Esophagus muscularis mucosa (tissue), 4 donors: ENCODE data around the gene CBFA2T2. TPM values are rescaled to one million over a fixed set of nuclear protein-coding genes. Genes with fewer than 3 reads are reported as not detected.

Experiments used
- DNase-seq: peaks from one replicate; pipeline ENCODE4 v3.0.0-alpha.2; 2017; ENCODE audit errors: extremely low spot score
- H3K27ac ChIP-seq, 4 donors: fragments of 200-600 bp; sonication (generic); replicated peaks in 1 of 4; 1 replicate in 3 of 4; 2 replicates in 1 of 4; pipeline ENCODE4 v1.5.1; 2016 to 2019; ENCODE audit warnings: mild to moderate bottlenecking in 1 of 4
- H3K27me3 ChIP-seq, 4 donors: fragments of 200-600 bp; sonication (generic); one replicate each; pipeline versions ENCODE4 v1.5.1 to v1.6.0; 2016 to 2019
- H3K36me3 ChIP-seq, 4 donors: fragments of 200-600 bp; sonication (generic); one replicate each; pipeline ENCODE4 v1.5.1; 2016 to 2019
- H3K4me1 ChIP-seq, 4 donors: fragments of 200-600 bp; sonication (generic); one replicate each; pipeline ENCODE4 v1.5.1; 2016 to 2019
- H3K4me3 ChIP-seq, 4 donors: fragments of 200-600 bp; sonication (generic); 1 replicate in 2 of 4; 2 replicates in 2 of 4; pipeline ENCODE4 v1.5.1; 2016 to 2019; ENCODE audit warnings: mild to moderate bottlenecking in 4 of 4, moderate library complexity in 1 of 4
- H3K9me3 ChIP-seq, 4 donors: fragments of 200-600 bp; sonication (generic); 1 replicate in 3 of 4; 2 replicates in 1 of 4; pipeline ENCODE4 v1.5.1; 2016 to 2019
- EP300 ChIP-seq: sonication (generic); formaldehyde crosslinking; IDR thresholded peaks from one replicate; pipeline ENCODE4 v1.6.1; 2017; ENCODE audit warnings: antibody characterized with exemption
- POLR2A ChIP-seq: fragments of 450-650 bp; IDR thresholded peaks from one replicate; pipeline ENCODE4 v1.6.1; 2017; ENCODE audit warnings: antibody characterized with exemption, moderate library complexity, mild to moderate bottlenecking, low read depth
- POLR2AphosphoS5 ChIP-seq, 2 donors: sonication (generic); formaldehyde crosslinking; IDR thresholded peaks; one replicate each; pipeline ENCODE4 v1.6.1; 2017; ENCODE audit warnings: antibody characterized with exemption in 2 of 2
- WGBS: methylation state at CpG from one replicate; pipeline ENCODE4 v1.1.5; 2018; 5-methylcytosine and 5-hydroxymethylcytosine counted together
- intact Hi-C: fragments of 100-400 bp; cut with DNase I; formaldehyde crosslinking; loops from one replicate; pipeline ENCODE4 v1.15.1; 2023
- total RNA-seq, 4 donors: library from RNA; depleted of rRNA; stranded (reverse); fragments of >200 nt; gene quantifications; one replicate each; pipeline versions ENCODE4 v1.1.0 to v1.2.1, GENCODE V29; 2016
- TF ChIP-seq, protein P1 (sequence below), 3 experiments: fragments of 200-600 bp in 2 of 3; fragments of 450-650 bp in 1 of 3; sonication (generic) in 2 of 3; IDR thresholded peaks; one replicate each; pipeline ENCODE4 v1.5.1; 2017 to 2019; ENCODE audit warnings: antibody characterized with exemption in 3 of 3, mild to moderate bottlenecking in 2 of 3, moderate library complexity in 1 of 3

CBFA2T2 gene
- total RNA-seq, 4 donors from 2014 or later, result 11.3 to 17.7 (median 14.6) TPM

DNA sequence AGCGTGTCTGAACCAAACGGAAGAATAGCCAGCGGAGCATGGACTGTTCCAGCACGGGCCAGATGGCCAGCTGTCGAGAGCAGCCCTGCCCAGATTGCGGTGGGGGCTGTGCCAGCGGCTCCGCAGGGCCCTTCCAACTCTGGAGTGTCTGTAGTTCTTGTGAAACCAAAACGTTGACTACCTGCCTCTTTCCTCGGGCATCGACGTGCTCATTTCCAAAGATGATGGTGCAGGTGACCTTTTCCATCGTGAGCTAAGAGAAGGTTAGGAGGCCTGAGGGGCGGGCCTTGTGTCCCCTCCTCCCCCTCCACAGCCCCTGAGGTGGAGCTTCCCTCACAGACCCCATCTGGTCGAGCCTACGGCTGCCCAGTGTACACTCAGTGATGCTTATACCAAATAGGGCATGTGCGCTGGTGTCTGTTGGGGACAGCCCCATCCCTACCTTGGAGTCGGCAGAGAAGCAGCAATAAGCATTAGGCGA is 159.3 kb downstream of the CBFA2T2 start:
- H3K36me3 ChIP-seq, result peaks cover 14 to 21% (median 15%) of the 10 kb centered on the region in 4 donors
- WGBS, result 80% methylated on average over 16 of the region's 19 CpGs
- H3K27me3 ChIP-seq, result no peaks in the 10 kb centered on the region
- H3K4me3 ChIP-seq, result no peak overlapping the region
- TF ChIP-seq, protein P1, sequence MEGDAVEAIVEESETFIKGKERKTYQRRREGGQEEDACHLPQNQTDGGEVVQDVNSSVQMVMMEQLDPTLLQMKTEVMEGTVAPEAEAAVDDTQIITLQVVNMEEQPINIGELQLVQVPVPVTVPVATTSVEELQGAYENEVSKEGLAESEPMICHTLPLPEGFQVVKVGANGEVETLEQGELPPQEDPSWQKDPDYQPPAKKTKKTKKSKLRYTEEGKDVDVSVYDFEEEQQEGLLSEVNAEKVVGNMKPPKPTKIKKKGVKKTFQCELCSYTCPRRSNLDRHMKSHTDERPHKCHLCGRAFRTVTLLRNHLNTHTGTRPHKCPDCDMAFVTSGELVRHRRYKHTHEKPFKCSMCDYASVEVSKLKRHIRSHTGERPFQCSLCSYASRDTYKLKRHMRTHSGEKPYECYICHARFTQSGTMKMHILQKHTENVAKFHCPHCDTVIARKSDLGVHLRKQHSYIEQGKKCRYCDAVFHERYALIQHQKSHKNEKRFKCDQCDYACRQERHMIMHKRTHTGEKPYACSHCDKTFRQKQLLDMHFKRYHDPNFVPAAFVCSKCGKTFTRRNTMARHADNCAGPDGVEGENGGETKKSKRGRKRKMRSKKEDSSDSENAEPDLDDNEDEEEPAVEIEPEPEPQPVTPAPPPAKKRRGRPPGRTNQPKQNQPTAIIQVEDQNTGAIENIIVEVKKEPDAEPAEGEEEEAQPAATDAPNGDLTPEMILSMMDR (IDR thresholded peaks at IDR 0.05), result no peak
- TF ChIP-seq EP300 (no peak), POLR2AphosphoS5 (IDR thresholded peaks at IDR 0.05) (no peak), POLR2A (no peak)
- DNase-seq, result no peak
- intact Hi-C loops, result no loop called here
- H3K4me1 ChIP-seq, result peaks cover 25 to 42% (median 39%) of the 10 kb centered on the region in 4 donors
- peak overlapping the region in 1 of 4 donors; percentile 42 for H3K27ac ChIP-seq
- no peaks in the 10 kb centered on the region for H3K9me3 ChIP-seq

DNA sequence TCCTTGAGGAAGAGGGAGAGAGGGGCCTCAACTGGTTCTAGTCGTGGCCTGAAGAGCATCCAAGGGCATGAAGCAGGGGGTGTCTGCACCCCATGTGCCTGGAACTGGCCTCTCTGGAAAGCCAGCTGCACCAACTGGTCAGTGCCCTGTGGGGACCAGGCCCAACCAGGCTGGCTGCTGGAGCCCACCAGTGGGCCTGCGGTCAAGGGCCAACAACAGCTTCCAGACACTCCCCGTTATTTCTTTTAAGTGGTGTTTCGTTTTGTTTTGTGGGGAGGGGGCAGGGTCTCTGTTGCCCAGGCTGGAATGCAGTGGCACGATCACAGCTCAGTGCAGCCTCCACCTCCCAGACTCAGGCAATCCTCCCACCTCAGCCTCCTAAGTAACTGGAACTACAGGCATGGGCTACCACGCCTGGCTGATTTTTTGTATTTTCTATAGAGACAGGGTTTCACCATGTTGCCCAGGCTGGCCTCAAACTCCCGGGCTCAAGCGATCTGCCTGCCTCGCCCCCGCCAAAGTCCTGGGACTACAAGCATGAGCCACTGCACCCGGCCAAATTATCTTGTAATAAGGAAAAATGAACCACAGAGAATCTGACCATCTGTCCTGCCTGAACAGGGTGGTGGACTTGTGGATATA is 160.3 kb downstream of the CBFA2T2 start:
- Histone ChIP-seq H3K4me1 (peaks cover 25 to 42% (median 39%) of the 10 kb centered on the region in 4 donors), H3K4me3 (no peak overlapping the region), H3K9me3 (no peaks in the 10 kb centered on the region), H3K36me3 (peaks cover 4 to 11% (median 5%) of the 10 kb centered on the region in 4 donors), H3K27me3 (no peaks in the 10 kb centered on the region), H3K27ac (no peak overlapping the region)
- WGBS, result 84% methylated on average over 11 of the region's 11 CpGs
- TF ChIP-seq POLR2A (no peak), POLR2AphosphoS5 (IDR thresholded peaks at IDR 0.05) (no peak), EP300 (no peak)
- TF ChIP-seq, protein P1 (IDR thresholded peaks at IDR 0.05), result no peak
- intact Hi-C loops, result loop anchor here (5.0 kb wide), 1 partner anchor 193 kb away; no protein-coding TSS in a partner anchor
- DNase-seq, result no peak

DNA sequence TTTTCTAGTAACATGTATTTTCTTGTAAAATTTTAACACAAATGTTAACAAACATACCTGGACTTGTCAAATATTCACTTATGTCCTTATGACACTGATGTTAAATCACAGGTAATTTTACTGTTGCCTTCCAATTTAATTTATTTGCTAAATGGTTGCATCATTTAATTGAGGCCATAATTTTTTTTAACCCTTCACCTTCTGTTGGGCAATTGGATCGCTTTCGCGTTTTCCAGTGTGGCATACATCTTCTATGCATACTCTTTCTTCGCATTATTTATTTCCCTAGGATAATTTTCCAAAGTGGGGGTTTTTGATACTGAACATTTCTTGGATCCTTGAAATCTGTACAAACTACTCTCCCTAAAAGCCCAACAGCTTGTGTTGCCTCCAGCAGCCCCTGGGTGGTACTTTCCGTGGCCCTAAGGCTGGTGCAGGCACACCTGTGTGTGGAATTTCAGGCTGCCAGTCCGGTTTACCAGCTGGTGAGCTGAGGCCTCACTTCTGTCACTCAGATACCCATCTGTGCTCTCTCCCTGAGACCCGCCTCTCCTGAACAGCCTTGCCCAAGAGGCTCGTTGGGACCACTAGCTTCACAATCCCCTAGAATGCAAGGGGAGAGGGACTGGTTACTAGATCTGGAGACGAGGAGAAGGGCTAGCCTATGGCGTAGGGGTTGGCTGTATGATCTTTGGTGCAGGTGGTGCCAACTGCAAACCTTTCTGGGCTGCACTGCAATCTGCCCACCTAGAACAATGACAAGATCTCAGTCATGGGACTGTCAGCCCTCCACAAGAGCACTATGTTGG is 161.1 kb downstream of the CBFA2T2 start:
- intact Hi-C loops, result loop anchor here (5.0 kb wide), 1 partner anchor 194 kb away; no protein-coding TSS in a partner anchor
- peaks cover 0 to 3% (median 0%) of the 10 kb centered on the region in 4 donors for H3K36me3 ChIP-seq
- no peaks in the 10 kb centered on the region for H3K9me3 ChIP-seq
- H3K4me1 ChIP-seq, result peaks cover 25 to 42% (median 39%) of the 10 kb centered on the region in 4 donors
- 92% methylated on average over 10 of the region's 10 CpGs for WGBS
- DNase-seq, result no peak
- H3K27ac ChIP-seq, result no peak overlapping the region
- H3K27me3 ChIP-seq, result no peaks in the 10 kb centered on the region
- H3K4me3 ChIP-seq, result no peak overlapping the region
- TF ChIP-seq, protein P1 (IDR thresholded peaks at IDR 0.05), result no peak
- TF ChIP-seq POLR2A (no peak), POLR2AphosphoS5 (IDR thresholded peaks at IDR 0.05) (no peak), EP300 (no peak)

DNA sequence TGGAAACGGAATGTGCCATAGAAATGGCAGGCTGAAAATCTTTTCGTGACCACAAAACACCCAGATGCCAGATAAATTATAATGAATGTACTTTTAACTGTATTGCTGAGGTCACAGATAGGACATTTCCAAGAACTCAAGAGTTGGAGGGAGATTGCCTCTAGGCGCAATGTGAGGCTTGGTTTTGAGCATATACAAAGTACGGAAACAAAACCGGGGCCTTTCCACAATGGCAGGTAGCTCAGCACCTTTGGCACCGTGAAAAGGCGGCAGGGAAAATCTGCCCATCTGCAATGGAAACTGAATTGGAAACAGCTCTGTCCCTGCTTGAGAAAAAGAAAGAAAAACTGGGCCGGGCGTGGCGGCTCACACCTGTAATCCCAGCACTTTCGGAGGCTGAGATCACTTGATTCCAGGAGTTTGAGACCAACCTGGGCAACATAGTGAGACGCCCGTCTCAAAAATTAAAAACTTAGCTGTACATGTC is 161.7 kb downstream of the CBFA2T2 start:
- intact Hi-C loops, result loop anchor here (5.0 kb wide), 1 partner anchor 194 kb away; no protein-coding TSS in a partner anchor
- Histone ChIP-seq H3K27ac (no peak overlapping the region), H3K9me3 (no peaks in the 10 kb centered on the region), H3K4me3 (no peak overlapping the region), H3K4me1 (peaks cover 25 to 42% (median 39%) of the 10 kb centered on the region in 4 donors), H3K36me3 (peaks cover 0 to 6% (median 1%) of the 10 kb centered on the region in 4 donors), H3K27me3 (no peaks in the 10 kb centered on the region)
- no peak for DNase-seq
- TF ChIP-seq, protein P1 (IDR thresholded peaks at IDR 0.05), result no peak
- TF ChIP-seq POLR2AphosphoS5 (IDR thresholded peaks at IDR 0.05) (no peak), EP300 (no peak), POLR2A (no peak)
- WGBS, result 85% methylated on average over 10 of the region's 13 CpGs
